HL-60 (cell line): ENCODE measurements around the gene CYB5B.

Source experiments
- DNase-seq, 2 experiments: peaks; one replicate each; pipeline ENCODE4 v3.0.0-alpha.2; 2010 to 2020; ENCODE audit warnings: low read depth in 1 of 2, low spot score in 1 of 2
- H3K27ac ChIP-seq: fragments of 250-450 bp; sonication (Bioruptor Pico); replicated peaks from 2 replicates; pipeline ENCODE4 v1.5.1; 2020; ENCODE audit warnings: mild to moderate bottlenecking, moderate library complexity
- H3K27me3 ChIP-seq: fragments of 250-450 bp; sonication (Bioruptor Pico); 2 replicates; pipeline ENCODE4 v1.5.1; 2021; ENCODE audit warnings: mild to moderate bottlenecking, moderate library complexity; ENCODE audit not compliant: insufficient read depth, poor library complexity, severe bottlenecking
- H3K4me3 ChIP-seq: replicated peaks from 2 replicates; pipeline ENCODE4 v1.5.1; 2011; ENCODE audit warnings: mild to moderate bottlenecking, control low read depth, low read length; ENCODE audit not compliant: insufficient read depth
- CTCF ChIP-seq: IDR thresholded peaks from one replicate; pipeline ENCODE4 v1.5.1; 2011; ENCODE audit warnings: low read length, control low read depth, inconsistent platforms; ENCODE audit not compliant: insufficient read depth
- GABPA ChIP-seq: IDR thresholded peaks from 2 replicates; pipeline ENCODE4 v1.6.1; 2012; ENCODE audit warnings: low read depth
- POLR2AphosphoS5 ChIP-seq: IDR thresholded peaks from 2 replicates; pipeline ENCODE4 v1.6.1; 2012; ENCODE audit warnings: low read depth
- REST ChIP-seq: IDR thresholded peaks from 2 replicates; pipeline ENCODE4 v1.6.1; 2012; ENCODE audit warnings: low read depth; ENCODE audit not compliant: insufficient replicate concordance
- SPI1 ChIP-seq: IDR thresholded peaks from 2 replicates; pipeline ENCODE4 v1.6.1; 2012; ENCODE audit warnings: low read depth, mild to moderate bottlenecking, borderline replicate concordance

CYB5B gene

GRCh38 chr16:69467531-69468204, 43.2 kb downstream of the CYB5B start:
- H3K27me3 ChIP-seq, result no peaks in the 10 kb centered on the region
- DNase-seq, result no peak
- TF ChIP-seq SPI1 (no peak), CTCF (no peak), POLR2AphosphoS5 (no peak), GABPA (no peak), REST (no peak)
- H3K4me3 ChIP-seq, result no peak overlapping the region
- H3K27ac ChIP-seq, result no peak overlapping the region

GRCh38 chr16:69469807-69470561, 45.6 kb downstream of the CYB5B start:
- no peaks in the 10 kb centered on the region for H3K27me3 ChIP-seq
- no peak overlapping the region for H3K4me3 ChIP-seq
- TF ChIP-seq SPI1 (peak; percentile 58; the same call in 1 of the 2 replicates), REST (no peak)
- H3K27ac ChIP-seq, result no peak overlapping the region
- peak in 1 of 2 experiments; percentile 42 for DNase-seq

- no peak for TF ChIP-seq POLR2AphosphoS5
- TF ChIP-seq SPI1, result no peak
- TF ChIP-seq GABPA, result no peak
- TF ChIP-seq CTCF, result no peak
- TF ChIP-seq REST, result no peak
- no peak overlapping the region for H3K27ac ChIP-seq
- no peak for DNase-seq
- no peak overlapping the region for H3K4me3 ChIP-seq
- H3K27me3 ChIP-seq, result no peaks in the 10 kb centered on the region
These were observed 46.7 kb downstream of the CYB5B start for GRCh38 chr16:69471121-69471520.
